Fibroblast of upper back skin (primary cell): Measurements from ENCODE around the gene ISG20L2.

Experiments used
- DNase-seq: peaks from one replicate; pipeline ENCODE4 v3.0.0-alpha.2; 2013

Gene ISG20L2

GRCh38 chr1:156752843-156753482, 24.4 kb upstream of the ISG20L2 start:
- DNase-seq, result no peak

- DNase-seq, result peak; percentile 97
Measured at GRCh38 chr1:156751757-156752481, 23.4 kb upstream of the ISG20L2 start.

DNA sequence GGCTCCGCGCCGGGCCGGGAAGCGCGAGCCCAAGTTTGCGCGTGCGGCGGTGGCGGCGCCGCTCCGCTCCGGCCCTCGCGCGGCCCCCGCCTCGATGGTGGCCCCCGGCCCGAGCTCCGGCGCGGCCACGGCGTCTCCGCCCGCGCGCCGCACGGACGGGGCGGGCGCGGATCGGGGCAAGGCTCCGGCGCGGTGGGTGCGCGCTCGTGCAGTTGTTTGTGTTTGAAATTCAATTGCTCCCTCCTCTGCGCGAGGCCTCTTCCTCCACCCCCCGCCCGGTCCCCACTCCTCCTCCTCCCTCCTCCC, 22.8 kb upstream of the ISG20L2 start, which contains the start of gene HDGF:
TSS of gene HDGF (minus strand) at position 225 of the 306 bp plus-strand sequence. CDS start 246 bp downstream, outside the sequence.
- DNase-seq, result no peak

DNA sequence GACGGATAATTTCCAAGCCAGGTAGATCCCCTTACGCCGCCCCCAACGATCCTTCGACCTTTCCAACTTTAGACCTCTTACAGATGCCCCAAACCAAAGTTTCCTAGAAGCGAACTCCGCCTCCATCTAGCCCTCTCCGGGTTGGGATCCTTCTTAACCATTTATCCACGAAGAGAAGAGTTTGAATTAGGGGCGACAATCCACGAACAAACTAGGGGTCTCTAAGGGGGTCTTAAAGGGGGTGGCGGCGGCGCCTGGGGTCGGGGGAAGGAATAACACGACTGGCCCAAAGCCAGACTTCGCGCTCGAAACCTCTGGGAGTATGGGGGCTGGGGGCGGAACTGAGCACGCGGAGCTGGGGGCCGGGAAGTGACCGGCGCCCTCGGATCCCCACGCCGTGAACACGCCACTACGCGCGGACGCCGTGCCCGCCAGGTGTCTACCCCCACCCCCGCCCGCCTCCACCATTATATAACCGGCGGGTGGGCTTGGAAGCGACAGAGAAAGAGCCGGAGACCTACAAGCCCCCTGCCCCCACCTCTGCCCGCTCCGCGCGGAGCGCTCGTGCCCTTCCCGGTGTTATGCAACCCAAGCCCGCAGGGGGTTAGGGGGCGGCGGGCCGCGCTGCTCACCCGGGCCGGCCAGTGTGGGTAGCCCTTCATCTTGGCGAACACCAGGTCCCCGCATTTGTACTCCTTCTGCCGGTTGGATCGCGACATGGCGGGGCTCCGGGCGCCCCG, 22.3 kb upstream of the ISG20L2 start:
- no peak for DNase-seq

DNA sequence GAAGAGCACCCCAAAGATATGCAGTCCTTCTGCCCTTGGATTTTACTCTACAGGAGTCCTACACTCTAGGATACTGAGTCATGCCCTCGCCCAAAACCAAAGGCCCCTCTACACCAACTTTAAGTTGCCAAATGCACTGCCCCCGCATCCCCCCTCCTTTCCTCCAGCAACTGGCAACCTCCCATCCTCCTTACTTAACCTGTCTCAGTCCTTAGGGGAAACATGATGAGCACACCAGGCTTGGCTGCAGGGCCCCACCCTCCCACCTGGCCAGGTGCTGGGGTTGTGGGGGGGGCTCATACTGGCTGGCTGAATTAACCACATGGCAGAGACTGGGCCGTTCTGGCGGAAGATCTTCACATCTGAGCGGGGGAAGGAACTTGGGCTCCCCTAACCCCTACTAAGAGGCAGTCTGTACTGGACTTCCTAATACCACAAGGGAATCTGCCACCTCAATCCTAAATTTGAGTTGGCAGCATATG, 21.7 kb upstream of the ISG20L2 start:
- no peak for DNase-seq

DNA sequence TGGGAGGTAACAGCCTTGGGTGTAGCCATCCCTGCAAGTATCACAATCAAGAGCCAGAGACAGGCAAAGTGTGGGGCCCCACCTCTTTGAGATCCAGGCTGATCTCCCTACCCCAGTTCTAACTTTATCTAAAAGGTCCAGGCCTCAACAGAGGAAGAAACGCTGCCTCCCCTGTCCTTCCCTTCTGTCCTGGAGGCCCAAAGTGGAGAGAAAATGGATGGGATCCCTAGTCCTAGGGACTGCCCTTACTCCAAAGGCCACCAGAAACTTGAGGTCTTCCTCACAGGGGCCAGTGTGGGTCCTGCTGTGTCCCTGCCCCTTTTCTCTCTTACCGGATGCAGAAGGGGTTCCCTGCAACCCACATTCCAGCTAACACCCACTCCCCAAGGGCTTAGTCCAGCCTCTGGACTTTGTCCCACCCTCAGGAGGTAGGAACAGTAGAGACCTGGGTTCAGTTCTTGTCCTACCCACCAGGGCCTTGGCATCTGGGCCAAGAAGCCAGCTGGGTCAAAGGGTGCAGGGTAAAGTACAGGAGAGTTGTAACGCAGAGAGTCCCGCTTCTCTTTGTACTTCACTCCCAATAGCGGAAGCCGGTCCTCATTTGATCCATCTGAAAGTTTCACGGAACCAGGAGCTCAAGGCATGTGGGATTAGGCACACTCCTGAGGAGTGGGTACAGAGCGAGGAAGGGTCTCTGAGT, 21.0 kb upstream of the ISG20L2 start:
- DNase-seq, result no peak

DNA sequence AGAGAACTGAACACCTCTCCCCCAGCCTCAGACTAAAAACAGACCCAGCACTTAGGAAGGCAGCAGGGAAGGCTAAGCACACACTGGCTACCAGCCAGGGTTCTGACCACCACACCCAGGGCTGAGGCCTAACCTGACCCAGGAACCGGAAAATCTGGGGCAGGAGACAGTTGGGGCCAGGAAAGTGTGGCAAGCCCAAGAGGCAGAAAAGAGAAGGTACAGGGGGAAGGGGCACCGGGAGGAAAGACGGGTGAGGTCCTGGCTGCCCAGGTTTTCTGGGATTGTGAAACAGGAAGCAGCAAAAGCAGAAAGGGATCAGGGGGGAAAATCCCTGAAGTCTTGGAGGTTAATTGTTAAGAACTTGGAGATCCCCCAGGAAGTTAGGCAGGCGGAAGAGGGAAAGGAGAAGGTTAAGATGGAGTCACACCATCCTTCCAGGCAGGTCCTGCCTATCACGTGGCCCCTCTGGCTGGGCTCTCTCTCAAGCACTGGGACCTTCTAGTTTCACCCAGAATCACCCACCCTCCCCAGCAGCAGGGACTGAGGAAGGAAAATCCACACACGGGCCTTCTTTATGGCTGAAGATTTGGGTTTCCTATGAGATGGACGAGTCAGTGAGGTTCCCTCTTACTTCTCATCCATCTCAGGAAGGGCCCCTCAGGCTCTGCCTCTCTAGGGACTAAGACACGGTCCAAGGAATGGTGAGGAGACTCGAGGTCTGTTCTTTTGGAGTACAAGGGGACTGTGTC, 20.3 kb upstream of the ISG20L2 start:
- DNase-seq, result peak; percentile 63

GRCh38 chr1:156747742-156748669, 19.4 kb upstream of the ISG20L2 start:
- no peak for DNase-seq

DNA sequence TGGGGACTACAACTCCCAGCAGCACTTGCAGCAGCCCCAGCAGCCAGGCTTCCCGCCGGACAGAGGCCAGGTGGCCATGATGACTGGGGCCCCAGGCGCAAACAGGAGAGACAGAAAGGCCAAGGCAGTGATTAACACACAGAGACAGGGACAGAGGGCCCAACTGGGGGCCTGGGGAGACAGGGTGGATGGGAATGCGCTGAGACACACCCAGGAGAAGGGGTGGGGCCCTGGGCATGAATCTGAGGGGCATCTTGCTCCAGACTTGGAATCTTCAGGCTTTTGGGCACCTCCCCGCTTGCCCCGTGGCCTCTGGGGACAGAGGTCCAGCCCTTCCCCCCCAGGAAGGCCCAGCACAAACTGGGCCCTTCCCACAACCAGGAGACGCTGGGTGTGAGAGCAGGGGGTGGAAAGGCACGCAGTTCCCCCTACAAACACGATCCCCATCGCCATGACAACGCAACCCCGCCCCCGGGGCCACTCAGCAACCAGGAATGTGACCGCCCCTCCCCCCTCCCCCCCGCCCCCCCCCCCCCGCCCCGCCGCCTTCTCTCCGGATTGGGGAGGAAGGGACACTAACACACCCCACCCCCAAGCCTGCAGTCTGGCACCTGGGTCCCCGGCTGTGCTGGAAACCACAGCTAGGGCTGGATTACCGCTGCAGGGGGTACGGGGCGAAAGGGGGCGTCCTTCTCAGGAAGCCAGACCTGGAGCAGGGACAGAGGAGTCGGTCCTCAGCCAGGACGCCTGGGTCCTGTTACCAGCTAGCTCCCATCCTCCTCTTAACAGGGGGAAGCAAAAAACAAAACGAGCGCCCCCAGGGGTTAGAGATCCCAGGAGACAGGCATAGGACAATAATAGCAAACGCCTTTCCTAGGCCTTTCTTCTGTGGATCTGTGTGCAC, 18.4 kb upstream of the ISG20L2 start:
- DNase-seq, result peak; percentile 95

- DNase-seq, result no peak
Measured at GRCh38 chr1:156746406-156746727, 17.8 kb upstream of the ISG20L2 start.

DNA sequence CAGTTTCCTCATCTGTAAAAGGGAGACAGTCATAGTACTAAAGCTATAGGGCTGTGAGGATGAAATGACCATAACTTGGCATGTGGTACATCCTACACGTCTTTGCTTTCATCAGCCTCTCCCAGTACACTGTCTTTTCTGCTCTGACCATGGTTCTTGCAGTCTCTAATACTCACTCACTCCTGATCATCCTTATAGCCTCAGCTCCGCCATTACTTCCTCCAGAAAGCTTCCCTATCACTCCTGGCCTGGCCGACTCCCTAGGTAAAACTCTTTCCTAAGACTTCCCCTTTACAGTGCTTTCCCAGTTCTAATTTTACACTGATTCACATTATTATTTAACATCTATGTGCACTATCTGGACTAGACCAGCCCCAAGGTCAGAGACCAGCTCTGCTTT, 17.3 kb upstream of the ISG20L2 start:
- no peak for DNase-seq

DNA sequence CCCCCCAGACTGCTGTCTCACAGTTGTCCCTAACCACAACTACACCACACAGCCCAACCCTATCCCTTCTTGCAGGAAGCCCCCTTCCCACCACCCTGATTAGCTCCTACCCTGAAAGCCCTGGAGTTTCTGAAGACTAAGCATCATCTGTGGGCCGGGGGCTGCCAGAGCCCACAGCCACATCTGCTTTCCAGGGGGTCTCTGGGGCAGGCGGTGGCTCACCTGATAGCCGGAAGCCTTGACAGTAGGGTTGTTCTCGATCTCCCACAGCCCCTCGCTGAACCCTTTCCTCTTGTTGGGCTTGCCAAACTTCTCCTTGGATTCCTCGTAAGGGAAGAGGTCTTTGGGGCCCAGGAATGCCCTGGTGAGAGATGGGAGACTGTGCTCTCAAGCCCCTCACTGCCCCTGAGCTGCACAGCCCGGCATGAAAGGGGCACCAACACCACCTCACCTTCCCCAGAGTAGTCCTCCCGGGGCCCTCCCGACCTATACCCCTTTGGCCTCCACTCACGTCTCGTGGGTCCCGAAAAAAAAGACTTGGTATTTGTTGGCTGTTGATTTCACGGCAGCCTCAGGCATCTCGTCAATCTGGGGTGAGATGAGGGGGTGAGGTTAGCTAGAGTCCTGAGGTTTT, 16.3 kb upstream of the ISG20L2 start:
- no peak for DNase-seq

DNA sequence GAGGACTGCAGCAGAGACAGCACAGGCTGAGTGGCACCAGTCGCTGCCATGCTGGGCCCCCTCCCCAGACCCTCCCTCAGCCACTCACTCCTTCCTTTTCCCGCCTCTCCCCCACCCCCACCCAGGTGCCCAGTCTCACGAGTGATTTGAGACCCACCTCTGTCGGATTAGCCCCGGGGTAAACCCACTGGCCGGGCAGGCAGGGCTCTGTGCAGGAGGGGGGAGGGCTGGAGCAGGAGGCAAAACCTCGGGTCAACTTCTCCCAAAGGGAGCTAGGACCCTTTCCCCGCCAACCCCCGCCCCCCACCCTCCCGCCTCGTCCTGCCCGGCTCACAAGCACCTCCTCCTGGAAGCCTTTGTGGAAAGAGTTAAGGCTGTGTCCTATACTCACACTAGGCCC, 15.8 kb upstream of the ISG20L2 start:
- no peak for DNase-seq

- no peak for DNase-seq
Measured at GRCh38 chr1:156743367-156744302, 15.1 kb upstream of the ISG20L2 start.

DNA sequence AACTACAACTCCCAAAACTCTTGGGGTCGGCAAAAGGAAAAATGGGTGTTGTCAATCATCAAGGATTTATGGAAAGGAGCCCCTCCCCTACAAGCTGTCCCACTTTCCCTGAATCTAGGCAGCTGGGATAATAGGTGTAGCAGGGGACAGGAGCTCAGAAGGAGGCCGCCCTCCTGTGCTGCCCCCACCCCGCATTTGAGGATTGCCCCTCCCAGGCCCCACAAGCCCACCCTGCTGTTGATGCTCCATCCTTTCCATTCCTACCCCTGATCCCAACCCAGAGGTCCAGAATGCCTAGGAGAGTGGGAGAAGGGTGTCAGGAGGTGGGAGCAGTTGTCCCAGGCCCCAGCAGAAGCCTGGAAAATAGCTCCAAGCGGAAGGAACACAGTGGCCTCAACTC, 14.2 kb upstream of the ISG20L2 start:
- no peak for DNase-seq

DNA sequence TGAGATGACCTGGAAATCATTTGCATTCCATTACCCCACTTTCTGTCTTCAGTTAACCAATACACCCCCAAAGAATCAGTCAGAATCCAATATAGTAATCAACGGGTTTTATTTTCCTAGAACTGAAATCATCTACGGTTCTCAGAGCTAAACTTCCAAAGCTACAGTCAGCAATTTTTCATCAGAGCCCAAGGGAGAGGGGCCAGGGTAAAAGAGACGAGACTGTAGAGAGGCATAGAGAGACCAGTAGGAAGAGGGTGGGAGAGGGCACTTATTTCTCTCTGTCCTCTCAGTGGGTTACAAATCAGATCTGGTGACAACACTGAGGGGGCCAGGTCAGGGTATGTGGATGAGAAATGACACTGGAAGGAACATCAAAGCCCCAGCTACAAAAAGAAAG, 13.5 kb upstream of the ISG20L2 start:
- no peak for DNase-seq

- DNase-seq, result no peak
Measured at GRCh38 chr1:156741481-156741983, 13.0 kb upstream of the ISG20L2 start.

DNA sequence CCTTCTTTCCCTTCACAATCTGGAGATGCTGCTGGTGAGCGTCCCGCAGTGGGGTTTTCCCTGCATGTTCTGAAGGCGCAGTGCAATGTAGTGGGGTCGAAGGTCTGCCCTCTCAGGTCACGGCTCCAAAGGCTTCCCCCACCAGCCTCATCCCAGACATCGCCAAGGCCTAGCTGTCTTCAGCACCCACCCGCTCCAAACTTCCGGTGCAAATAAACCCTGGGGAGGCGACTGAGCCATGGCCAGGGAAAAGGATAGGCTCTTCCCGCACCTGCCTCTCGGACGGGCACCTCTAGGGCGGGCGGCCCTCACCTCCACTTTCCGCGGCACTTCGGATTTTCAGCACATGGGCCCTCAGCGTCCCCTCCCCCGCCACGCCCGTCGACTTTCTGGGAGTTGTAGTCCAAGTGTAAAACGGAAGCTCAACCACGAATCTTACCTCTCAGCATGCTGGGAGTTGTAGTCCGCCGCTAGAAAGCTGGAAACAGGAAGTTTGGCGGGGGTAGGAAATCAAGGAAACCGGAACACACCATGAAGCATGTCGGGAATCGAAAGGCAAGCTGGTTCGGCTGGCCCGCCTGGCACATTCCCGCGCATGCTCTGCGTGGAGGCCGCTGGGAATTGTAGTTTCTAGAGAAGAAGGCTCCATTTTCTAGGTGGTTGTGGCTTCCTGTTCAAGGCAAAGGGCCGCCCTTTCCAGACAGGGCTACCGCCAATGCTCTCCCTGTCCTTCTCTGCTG, 12.3 kb upstream of the ISG20L2 start, which contains the start of gene MRPL24:
TSS of gene MRPL24 (minus strand) at position 348 of the 740 bp plus-strand sequence. CDS start 2,384 bp downstream, outside the sequence.
- peak; percentile 100 for DNase-seq
